BJ (cell line): Measurements from ENCODE around the gene OPRM1. TPM values are rescaled to one million over a fixed set of nuclear protein-coding genes. Genes with fewer than 3 reads are reported as not detected.
"Not testable (repeated sequence)": the region's sequence is repeated elsewhere in the genome, so short reads cannot be mapped to it uniquely, and the experiment has no call there.

Source experiments
- CTCF ChIA-PET: fragments of 350-600 bp; formaldehyde crosslinking; extraction: SDS; loops from one replicate; lab custom pipeline; 2021; ENCODE audit warnings: antibody characterized with exemption, inconsistent platforms; lab: Yijun Ruan, JAX
- POLR2A ChIA-PET: fragments of 300-600 bp; sonication (Branson Sonifier 250); formaldehyde crosslinking; extraction: SDS; loops from one replicate; lab custom pipeline; 2021; ENCODE audit warnings: antibody characterized with exemption; lab: Charles Lee
- DNase-seq: peaks from one replicate; pipeline ENCODE4 v3.0.0-alpha.2; 2011; ENCODE audit warnings: low read depth
- H3K27me3 ChIP-seq: 2 replicates; pipeline ENCODE4 v1.6.0; 2011; ENCODE audit warnings: low read length; ENCODE audit not compliant: control insufficient read depth, insufficient read depth
- H3K36me3 ChIP-seq: 2 replicates; pipeline ENCODE4 v1.5.1; 2011; ENCODE audit warnings: low read length; ENCODE audit not compliant: control insufficient read depth, insufficient read depth
- H3K4me3 ChIP-seq: 2 replicates; pipeline ENCODE4 v1.5.1; 2011; ENCODE audit warnings: low read depth, mild to moderate bottlenecking, control low read depth, low read length
- polyA plus RNA-seq: library from polyadenylated mRNA; depleted of rRNA; stranded (reverse); fragments of >200 nt; gene quantifications from 2 replicates; pipeline ENCODE4 v1.2.3, GENCODE V29; 2011
- TF ChIP-seq, protein P1 (sequence below): IDR thresholded peaks from 2 replicates; pipeline ENCODE4 v1.5.1; 2011; ENCODE audit warnings: low read depth, mild to moderate bottlenecking, control low read depth, inconsistent platforms, low read length, moderate library complexity; ENCODE audit not compliant: insufficient read depth

The OPRM1 gene
- polyA plus RNA-seq, 1 experiment = not detected

DNA sequence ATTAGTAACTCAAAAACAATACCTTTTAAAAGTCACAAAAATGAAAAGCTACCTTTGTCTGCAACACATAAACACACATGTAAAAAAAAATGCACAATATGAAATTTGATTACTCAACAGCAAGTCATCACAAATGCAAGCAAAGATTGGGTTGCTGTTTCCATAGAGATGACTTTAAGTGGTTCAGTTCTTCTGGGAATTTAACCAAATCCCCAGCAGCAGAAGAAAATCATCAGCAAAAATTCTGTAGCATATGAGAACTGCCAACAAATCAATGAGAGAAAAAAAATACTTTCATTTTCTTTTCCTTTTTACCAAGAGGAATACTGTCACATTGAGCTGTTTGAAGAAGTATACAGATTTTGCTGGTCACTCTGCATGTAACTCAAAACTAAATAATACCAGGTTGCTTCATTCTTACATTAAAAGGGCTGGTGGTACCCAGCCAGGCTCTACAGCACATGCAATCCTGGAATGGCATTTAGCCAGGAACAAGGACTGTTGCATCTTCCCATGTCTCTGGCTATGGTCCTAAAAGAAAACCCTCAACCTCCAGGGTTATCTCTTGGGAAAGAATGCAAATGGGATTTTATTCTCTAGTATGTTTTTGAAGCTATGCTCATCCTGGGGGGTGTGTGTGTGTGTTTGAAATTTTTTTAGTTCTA, 158.3 kb downstream of the OPRM1 start:
- ChIA-PET POLR2A (no interaction called here), CTCF (interaction anchor here (1.2 kb wide), 1 partner anchor 43 kb away, joined by 4 read pairs; no protein-coding TSS in a partner anchor)
- TF ChIP-seq, protein P1, sequence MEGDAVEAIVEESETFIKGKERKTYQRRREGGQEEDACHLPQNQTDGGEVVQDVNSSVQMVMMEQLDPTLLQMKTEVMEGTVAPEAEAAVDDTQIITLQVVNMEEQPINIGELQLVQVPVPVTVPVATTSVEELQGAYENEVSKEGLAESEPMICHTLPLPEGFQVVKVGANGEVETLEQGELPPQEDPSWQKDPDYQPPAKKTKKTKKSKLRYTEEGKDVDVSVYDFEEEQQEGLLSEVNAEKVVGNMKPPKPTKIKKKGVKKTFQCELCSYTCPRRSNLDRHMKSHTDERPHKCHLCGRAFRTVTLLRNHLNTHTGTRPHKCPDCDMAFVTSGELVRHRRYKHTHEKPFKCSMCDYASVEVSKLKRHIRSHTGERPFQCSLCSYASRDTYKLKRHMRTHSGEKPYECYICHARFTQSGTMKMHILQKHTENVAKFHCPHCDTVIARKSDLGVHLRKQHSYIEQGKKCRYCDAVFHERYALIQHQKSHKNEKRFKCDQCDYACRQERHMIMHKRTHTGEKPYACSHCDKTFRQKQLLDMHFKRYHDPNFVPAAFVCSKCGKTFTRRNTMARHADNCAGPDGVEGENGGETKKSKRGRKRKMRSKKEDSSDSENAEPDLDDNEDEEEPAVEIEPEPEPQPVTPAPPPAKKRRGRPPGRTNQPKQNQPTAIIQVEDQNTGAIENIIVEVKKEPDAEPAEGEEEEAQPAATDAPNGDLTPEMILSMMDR = no peak
- Histone ChIP-seq H3K36me3 (no peaks in the 10 kb centered on the region), H3K4me3 (no peak overlapping the region), H3K27me3 (no peaks in the 10 kb centered on the region)
- peak; percentile 9 for DNase-seq

DNA sequence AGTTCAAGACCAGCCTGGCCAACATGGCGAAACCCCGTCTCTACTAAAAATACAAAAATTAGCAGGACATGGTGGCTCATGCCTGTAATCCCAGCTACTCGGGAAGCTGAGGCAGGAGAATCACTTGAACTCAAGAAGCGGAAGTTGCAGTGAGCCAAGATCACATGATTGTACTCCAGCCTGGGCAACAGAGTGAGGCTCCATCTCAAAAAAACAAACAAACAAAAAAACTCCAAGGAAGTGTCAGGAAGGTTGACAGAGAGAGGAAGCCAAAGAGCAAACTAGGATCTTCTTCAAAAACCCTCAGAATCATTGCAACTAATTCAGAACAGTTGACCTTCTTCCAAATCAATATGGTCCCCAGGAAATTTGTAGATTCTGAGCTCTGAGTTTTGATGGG, 162.6 kb downstream of the OPRM1 start:
- POLR2A ChIA-PET, CTCF ChIA-PET: not testable (repeated sequence)

DNA sequence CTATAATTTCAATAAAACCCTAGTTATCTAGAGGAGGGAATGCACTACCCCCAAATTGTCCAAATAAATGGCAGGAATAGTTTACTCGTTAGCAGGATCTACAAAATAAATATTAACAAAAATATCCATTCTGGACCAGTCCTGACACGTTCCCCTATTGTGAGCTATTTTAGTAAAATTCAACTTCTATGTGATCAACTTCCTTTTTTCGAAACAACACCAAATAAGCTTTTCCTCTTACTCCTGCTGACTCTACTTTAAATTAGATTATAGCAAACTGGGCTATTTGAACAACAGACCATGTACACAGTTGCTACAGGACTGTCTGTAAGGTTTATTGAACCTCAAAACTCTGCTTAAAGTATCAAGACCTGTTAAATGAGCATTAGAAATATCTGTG, 163.3 kb downstream of the OPRM1 start:
- POLR2A ChIA-PET = no interaction called here
- Histone ChIP-seq H3K4me3 (no peak overlapping the region), H3K36me3 (no peaks in the 10 kb centered on the region), H3K27me3 (no peaks in the 10 kb centered on the region)
- CTCF ChIA-PET = no interaction called here
- TF ChIP-seq, protein P1 = no peak
- DNase-seq = no peak

More for the DNA sequence above, 162.6 kb downstream of the OPRM1 start:
- H3K4me3 ChIP-seq, DNase-seq, H3K27me3 ChIP-seq, H3K36me3 ChIP-seq: not testable (repeated sequence)

DNA sequence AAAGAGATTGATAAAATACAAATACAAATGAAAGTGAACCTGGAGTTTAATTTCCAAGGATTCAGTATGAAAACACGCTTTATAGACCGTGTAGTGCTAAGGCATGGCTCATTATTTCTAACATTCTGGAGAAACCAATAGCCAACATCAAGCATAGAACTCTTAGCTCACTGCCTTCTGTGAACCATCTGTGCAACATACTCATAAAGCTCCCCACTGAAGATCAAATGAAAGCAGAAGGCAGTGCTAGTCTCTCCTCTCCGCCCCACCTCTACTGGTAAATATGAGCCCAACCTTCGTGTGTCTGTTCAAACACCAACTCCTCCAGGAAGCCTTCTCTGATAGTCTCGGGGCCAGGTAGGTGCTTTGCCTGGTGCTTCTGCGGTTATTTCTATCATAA, 163.9 kb downstream of the OPRM1 start:
- H3K27me3 ChIP-seq = no peaks in the 10 kb centered on the region
- no peaks in the 10 kb centered on the region for H3K36me3 ChIP-seq
- TF ChIP-seq, protein P1 = no peak
- H3K4me3 ChIP-seq = no peak overlapping the region
- POLR2A ChIA-PET = no interaction called here
- DNase-seq = no peak
- CTCF ChIA-PET = no interaction called here

DNA sequence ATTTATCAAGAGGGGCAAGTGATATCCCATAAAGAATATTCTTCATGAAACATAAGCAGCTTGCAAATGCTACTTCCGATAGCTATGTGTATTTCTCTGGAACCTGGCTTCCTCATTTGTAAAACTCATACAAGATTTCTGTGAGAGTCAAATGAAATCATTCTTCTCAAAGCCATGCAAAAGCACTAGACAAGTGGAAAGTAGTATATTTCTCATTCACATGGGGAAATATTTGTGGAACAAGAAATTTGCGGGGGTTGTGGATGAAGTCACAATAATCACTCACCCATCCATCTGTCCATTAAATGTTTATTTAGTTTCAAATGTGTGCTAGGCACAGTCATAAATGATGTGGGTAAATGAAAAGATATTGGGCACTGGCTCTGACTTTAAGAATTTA, 167.1 kb downstream of the OPRM1 start:
- Histone ChIP-seq H3K4me3 (no peak overlapping the region), H3K36me3 (no peaks in the 10 kb centered on the region), H3K27me3 (no peaks in the 10 kb centered on the region)
- TF ChIP-seq, protein P1 = no peak
- DNase-seq = no peak
- POLR2A ChIA-PET = no interaction called here
- CTCF ChIA-PET = no interaction called here

DNA sequence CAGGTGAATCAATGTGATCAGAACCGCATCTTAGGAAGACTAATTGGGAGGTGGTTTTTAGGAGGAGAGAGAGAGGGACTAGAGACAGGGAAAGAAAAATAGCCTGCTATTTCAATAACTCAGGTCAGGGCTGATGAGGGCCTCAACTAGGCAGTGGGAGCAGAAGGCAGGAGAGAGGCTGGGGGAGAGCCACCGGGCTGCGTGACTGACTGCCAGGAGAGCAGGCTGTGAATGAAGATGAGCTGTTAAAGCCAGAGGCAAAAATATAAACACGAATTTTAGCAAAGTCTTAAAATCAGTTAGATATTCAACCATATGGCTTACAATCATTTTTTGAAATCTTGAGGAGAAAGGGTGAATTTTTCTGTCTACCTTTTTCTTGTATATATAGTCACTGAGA, 168.0 kb downstream of the OPRM1 start:
- ChIA-PET POLR2A (no interaction called here), CTCF (interaction anchor here (0.6 kb wide), 1 partner anchor 294 kb away, joined by 3 read pairs; no protein-coding TSS in a partner anchor)

More for the DNA sequence above, 168.0 kb downstream of the OPRM1 start:
- no peak overlapping the region for H3K4me3 ChIP-seq
- no peaks in the 10 kb centered on the region for H3K27me3 ChIP-seq
- no peak for DNase-seq
- TF ChIP-seq, protein P1 = no peak
- no peaks in the 10 kb centered on the region for H3K36me3 ChIP-seq
